Ascending aorta (tissue), 2 donors: ENCODE results near the gene PABPC1L. TPM values are rescaled to one million over a fixed set of nuclear protein-coding genes. Genes with fewer than 3 reads are reported as not detected.

Experiments used
- DNase-seq, 2 donors: peaks; one replicate each; pipeline ENCODE4 v3.0.0-alpha.2; 2019; ENCODE audit warnings: low spot score in 2 of 2
- H3K27ac ChIP-seq, 2 donors: fragments of 200-600 bp; sonication (generic); one replicate each; pipeline ENCODE4 v1.5.1; 2016 to 2017; ENCODE audit warnings: mild to moderate bottlenecking in 1 of 2
- H3K27me3 ChIP-seq: fragments of 200-600 bp; sonication (generic); one replicate; pipeline ENCODE4 v1.5.1; 2017
- H3K36me3 ChIP-seq, 2 donors: fragments of 200-600 bp; sonication (generic); one replicate each; pipeline ENCODE4 v1.5.1; 2016
- H3K4me1 ChIP-seq, 2 donors: fragments of 200-600 bp; sonication (generic); one replicate each; pipeline ENCODE4 v1.5.1; 2016 to 2017; ENCODE audit warnings: mild to moderate bottlenecking in 1 of 2
- H3K4me3 ChIP-seq, 2 donors: fragments of 200-600 bp; sonication (generic); one replicate each; pipeline ENCODE4 v1.5.1; 2016 to 2017; ENCODE audit warnings: mild to moderate bottlenecking in 1 of 2
- H3K9me3 ChIP-seq, 2 donors: fragments of 200-600 bp; sonication (generic); one replicate each; pipeline ENCODE4 v1.5.1; 2016
- intact Hi-C: fragments of 100-400 bp; cut with DNase I; formaldehyde crosslinking; loops from one replicate; pipeline ENCODE4 v1.15.1; 2023
- total RNA-seq: library from RNA; depleted of rRNA; stranded (reverse); fragments of >200 nt; gene quantifications from one replicate; pipeline ENCODE4 v1.1.0, GENCODE V29; 2016
- TF ChIP-seq, protein P1 (sequence below), 3 experiments: fragments of 200-600 bp in 2 of 3; fragments of 450-650 bp in 1 of 3; sonication (generic) in 2 of 3; IDR thresholded peaks; one replicate each; pipeline ENCODE4 v1.5.1; 2016 to 2019; ENCODE audit warnings: antibody characterized with exemption in 3 of 3, mild to moderate bottlenecking in 1 of 3, moderate library complexity in 1 of 3

The PABPC1L gene
- total RNA-seq, 1 donor from 2014 or later = 22.9 TPM

DNA sequence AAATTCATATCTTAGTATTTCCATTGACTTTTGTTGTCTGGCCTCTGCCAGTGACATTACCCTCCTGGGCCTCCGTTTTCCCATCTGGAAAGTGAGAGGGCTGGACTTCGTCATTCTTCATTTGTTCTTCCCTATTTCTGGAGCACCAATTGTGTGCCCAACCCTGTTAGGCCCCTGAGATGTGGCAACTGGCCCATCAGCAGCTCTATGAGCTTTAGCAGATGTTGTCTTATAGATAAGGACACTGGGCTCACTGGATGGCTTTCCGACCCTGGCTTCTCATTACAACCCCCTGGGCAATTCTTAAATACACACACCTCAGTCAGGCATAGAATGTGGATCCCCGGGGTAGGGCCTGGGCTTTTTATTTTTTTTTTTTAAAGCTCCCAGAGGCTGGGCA is 14.7 kb downstream of the PABPC1L start:
- no peaks in the 10 kb centered on the region for H3K4me1 ChIP-seq
- H3K4me3 ChIP-seq = no peak overlapping the region
- H3K27me3 ChIP-seq = no peaks in the 10 kb centered on the region
- no peak overlapping the region for H3K27ac ChIP-seq
- no peaks in the 10 kb centered on the region for H3K9me3 ChIP-seq
- TF ChIP-seq, protein P1, sequence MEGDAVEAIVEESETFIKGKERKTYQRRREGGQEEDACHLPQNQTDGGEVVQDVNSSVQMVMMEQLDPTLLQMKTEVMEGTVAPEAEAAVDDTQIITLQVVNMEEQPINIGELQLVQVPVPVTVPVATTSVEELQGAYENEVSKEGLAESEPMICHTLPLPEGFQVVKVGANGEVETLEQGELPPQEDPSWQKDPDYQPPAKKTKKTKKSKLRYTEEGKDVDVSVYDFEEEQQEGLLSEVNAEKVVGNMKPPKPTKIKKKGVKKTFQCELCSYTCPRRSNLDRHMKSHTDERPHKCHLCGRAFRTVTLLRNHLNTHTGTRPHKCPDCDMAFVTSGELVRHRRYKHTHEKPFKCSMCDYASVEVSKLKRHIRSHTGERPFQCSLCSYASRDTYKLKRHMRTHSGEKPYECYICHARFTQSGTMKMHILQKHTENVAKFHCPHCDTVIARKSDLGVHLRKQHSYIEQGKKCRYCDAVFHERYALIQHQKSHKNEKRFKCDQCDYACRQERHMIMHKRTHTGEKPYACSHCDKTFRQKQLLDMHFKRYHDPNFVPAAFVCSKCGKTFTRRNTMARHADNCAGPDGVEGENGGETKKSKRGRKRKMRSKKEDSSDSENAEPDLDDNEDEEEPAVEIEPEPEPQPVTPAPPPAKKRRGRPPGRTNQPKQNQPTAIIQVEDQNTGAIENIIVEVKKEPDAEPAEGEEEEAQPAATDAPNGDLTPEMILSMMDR (IDR thresholded peaks at IDR 0.05) = no peak
- intact Hi-C loops = no loop called here
- peaks cover 6 to 15% of the 10 kb centered on the region in 2 donors for H3K36me3 ChIP-seq
- DNase-seq = no peak

DNA sequence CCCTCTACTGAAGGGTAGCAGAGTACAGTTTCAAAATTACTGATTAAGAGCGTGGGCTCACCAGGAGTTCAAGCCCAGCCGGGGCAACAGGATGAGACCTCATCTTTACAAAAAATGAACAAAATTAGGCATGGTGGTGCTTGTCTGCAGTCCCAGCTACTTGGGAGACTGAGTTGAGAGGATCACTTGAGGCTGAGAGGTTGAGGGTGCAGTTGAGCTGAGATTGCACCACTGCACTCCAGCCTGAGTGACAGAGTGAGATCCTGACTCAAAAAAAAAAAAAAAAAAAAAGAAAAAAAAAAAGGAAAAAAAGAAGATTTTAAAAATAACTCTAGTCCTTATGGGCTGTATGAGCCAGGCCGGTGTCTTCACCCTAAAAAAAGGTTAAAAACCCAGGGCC is 18.7 kb downstream of the PABPC1L start:
- Histone ChIP-seq H3K4me1 (no peaks in the 10 kb centered on the region), H3K27me3 (no peaks in the 10 kb centered on the region), H3K36me3 (peaks cover 0 to 10% of the 10 kb centered on the region in 2 donors), H3K9me3 (no peaks in the 10 kb centered on the region), H3K27ac (no peak overlapping the region), H3K4me3 (no peak overlapping the region)
- no peak for DNase-seq
- intact Hi-C loops = no loop called here
- TF ChIP-seq, protein P1 (IDR thresholded peaks at IDR 0.05) = no peak

DNA sequence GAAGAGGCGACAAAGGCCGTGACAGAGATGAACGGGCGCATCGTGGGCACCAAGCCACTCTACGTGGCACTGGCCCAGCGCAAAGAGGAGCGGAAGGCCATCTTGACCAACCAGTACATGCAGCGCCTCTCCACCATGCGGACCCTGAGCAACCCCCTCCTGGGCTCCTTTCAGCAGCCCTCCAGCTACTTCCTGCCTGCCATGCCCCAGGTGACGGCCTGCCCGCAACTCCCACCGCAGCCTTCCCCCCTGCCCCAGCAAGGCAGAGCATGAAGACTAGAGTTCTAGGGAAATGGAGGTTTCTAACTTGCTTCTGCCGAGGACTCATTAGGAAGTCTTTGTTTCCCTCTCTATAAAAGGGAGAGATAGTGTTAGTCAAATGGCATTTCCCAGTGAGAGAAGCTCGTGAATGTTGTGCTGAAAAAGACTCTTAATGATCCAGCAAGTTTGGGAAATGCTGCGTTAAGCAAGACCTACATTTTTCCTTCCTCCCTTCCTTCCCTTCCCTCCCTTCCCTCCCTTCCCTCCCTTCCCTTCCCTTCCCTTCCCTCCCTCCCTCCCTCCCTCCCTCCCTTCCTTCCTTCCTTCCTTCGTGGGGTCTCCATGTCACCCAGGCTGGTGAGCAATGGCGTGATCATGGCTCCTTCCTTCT is 20.8 kb downstream of the PABPC1L start:
- TF ChIP-seq, protein P1 (IDR thresholded peaks at IDR 0.05) = no peak
- no peaks in the 10 kb centered on the region for H3K9me3 ChIP-seq
- H3K27me3 ChIP-seq = no peaks in the 10 kb centered on the region
- no peak overlapping the region for H3K4me3 ChIP-seq
- no peak for DNase-seq
- H3K4me1 ChIP-seq = no peaks in the 10 kb centered on the region
- H3K36me3 ChIP-seq = peaks cover 0 to 4% of the 10 kb centered on the region in 2 donors
- intact Hi-C loops = no loop called here
- H3K27ac ChIP-seq = no peak overlapping the region

DNA sequence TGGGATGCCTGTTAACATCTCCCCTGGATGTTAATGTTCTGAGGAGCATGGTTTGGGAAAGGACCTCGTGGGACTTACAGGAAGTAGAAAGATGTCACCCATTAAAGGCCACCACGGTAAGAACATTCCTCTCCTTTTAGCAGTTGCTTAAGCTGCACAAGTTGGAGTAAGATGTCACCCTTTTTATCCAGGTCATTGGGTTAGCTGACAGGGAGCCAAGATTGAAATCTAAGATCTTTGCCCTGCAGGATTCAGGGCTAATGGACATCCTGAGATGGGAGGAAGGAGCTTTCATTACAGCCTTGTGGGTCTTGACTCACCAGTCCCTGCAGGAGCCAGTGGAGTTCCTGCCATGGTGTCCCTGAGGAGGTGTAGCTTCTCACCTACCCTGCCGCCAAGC is 22.1 kb downstream of the PABPC1L start:
- no peak overlapping the region for H3K27ac ChIP-seq
- intact Hi-C loops = no loop called here
- no peak for DNase-seq
- H3K36me3 ChIP-seq = peaks cover 0 to 12% of the 10 kb centered on the region in 2 donors
- no peaks in the 10 kb centered on the region for H3K27me3 ChIP-seq
- H3K4me1 ChIP-seq = no peaks in the 10 kb centered on the region
- TF ChIP-seq, protein P1 (IDR thresholded peaks at IDR 0.05) = no peak
- no peak overlapping the region for H3K4me3 ChIP-seq
- no peaks in the 10 kb centered on the region for H3K9me3 ChIP-seq

DNA sequence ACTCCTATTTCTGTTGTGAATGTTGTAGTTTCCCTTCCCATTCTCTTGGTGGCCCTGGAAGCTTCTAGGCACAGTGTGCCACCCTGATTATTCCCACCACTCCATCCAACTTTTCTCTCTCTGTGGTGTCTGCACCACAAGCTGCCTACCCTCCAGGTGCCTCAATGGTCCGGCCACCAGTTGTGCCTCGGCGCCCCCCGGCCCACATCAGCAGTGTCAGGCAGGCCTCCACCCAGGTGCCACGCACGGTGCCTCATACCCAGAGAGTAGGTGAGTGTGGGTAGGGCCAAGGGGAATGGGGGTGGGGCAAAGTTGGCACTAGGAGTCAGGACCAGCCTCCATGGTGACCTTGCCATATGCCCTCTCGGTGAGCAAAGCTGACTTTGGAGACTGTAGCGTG is 23.1 kb downstream of the PABPC1L start:
- H3K4me3 ChIP-seq = no peak overlapping the region
- TF ChIP-seq, protein P1 (IDR thresholded peaks at IDR 0.05) = no peak
- H3K4me1 ChIP-seq = no peaks in the 10 kb centered on the region
- peaks cover 0 to 15% of the 10 kb centered on the region in 2 donors for H3K36me3 ChIP-seq
- no peak for DNase-seq
- intact Hi-C loops = no loop called here
- H3K27ac ChIP-seq = no peak overlapping the region
- no peaks in the 10 kb centered on the region for H3K27me3 ChIP-seq
- H3K9me3 ChIP-seq = no peaks in the 10 kb centered on the region

DNA sequence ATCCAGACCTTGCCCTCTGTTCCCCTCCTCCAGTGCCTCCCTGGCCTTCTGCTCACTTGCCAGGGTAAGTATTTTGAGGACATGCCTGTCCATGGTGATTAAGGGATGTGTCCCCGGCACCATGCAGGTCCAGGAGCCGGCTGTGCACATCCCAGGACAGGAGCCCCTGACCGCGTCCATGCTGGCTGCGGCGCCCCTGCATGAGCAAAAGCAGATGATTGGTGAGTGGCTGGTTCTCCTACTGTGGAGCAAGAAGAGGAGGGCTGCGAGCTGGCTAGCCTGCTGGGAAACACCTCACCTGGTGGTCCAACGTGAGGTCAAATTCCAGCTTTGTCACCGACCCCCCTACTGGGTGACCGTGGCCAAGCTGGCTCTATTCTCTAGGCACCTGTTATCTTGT is 26.6 kb downstream of the PABPC1L start:
- H3K36me3 ChIP-seq = peaks cover under 1 to 29% of the 10 kb centered on the region in 2 donors
- TF ChIP-seq, protein P1 (IDR thresholded peaks at IDR 0.05) = no peak
- H3K4me3 ChIP-seq = no peak overlapping the region
- no peak for DNase-seq
- no peaks in the 10 kb centered on the region for H3K4me1 ChIP-seq
- no peak overlapping the region for H3K27ac ChIP-seq
- no peaks in the 10 kb centered on the region for H3K9me3 ChIP-seq
- H3K27me3 ChIP-seq = no peaks in the 10 kb centered on the region
- intact Hi-C loops = no loop called here
